ENCODE data around the gene BABAM2. TPM values are rescaled to one million over a fixed set of nuclear protein-coding genes. Genes with fewer than 3 reads are reported as not detected.

BABAM2 gene
- total RNA-seq, 1 experiment from 2014 or later = 16.3 TPM

GRCh38 chr2:27871802-27872201 lies 18.7 kb upstream of the BABAM2 start:
- TF ChIP-seq EZH2 (IDR thresholded peaks at IDR 0.05; ENCODE audit: low read length, unreplicated experiment) (no peak), EZH2phosphoT487 (IDR thresholded peaks at IDR 0.05; ENCODE audit: borderline replicate concordance, low read length) (no peak), CTCF (conservative IDR thresholded peaks at IDR 0.05; ENCODE audit: low read depth, low read length) (no peak)
- Histone ChIP-seq H3K27ac (ENCODE audit: low read length) (no peak overlapping the region), H4K20me1 (ENCODE audit: low read length) (no peaks in the 10 kb centered on the region), H3K9ac (ENCODE audit: low read length) (no peak overlapping the region), H3K9me2 (replicated peaks; ENCODE audit: low read length) (no peaks in the 10 kb centered on the region), H3K27me3 (ENCODE audit: low read length) (no peaks in the 10 kb centered on the region), H3K79me2 (ENCODE audit: low read length) (no peaks in the 10 kb centered on the region), H3F3A (ENCODE audit: low read length, unreplicated experiment) (no peaks in the 10 kb centered on the region), H3K4me1 (ENCODE audit: insufficient read depth, low read length) (peaks cover 11% of the 10 kb centered on the region), H3K4me3 (ENCODE audit: low read length) (no peak overlapping the region), H2AFZ (ENCODE audit: low read length) (no peak overlapping the region), H3K36me3 (ENCODE audit: low read depth, low read length) (no peaks in the 10 kb centered on the region), H3K9me3 (ENCODE audit: low read length) (no peaks in the 10 kb centered on the region), H3K4me2 (ENCODE audit: low read length) (no peak overlapping the region)
- intact Hi-C loops (cut with micrococcal nuclease) = no loop called here
- DNase-seq (no peak), ATAC-seq (no peak)
- ChIA-PET CTCF (no interaction called here), POLR2A (ENCODE audit: unreplicated experiment) (no interaction called here)
- BruUV-seq (replicated peaks) = no TSS peak

GRCh38 chr2:27873091-27873490 lies 17.4 kb upstream of the BABAM2 start:
- H3K9ac ChIP-seq (ENCODE audit: low read length) = no peak overlapping the region
- no peaks in the 10 kb centered on the region for H3F3A ChIP-seq (ENCODE audit: low read length, unreplicated experiment)
- DNase-seq (no peak), ATAC-seq (no peak)
- H3K79me2 ChIP-seq (ENCODE audit: low read length) = no peaks in the 10 kb centered on the region
- H3K27ac ChIP-seq (ENCODE audit: low read length) = no peak overlapping the region
- ChIA-PET CTCF (no interaction called here), POLR2A (ENCODE audit: unreplicated experiment) (no interaction called here)
- TF ChIP-seq CTCF (conservative IDR thresholded peaks at IDR 0.05; ENCODE audit: low read depth, low read length) = no peak
- TF ChIP-seq EZH2 (IDR thresholded peaks at IDR 0.05; ENCODE audit: low read length, unreplicated experiment) = no peak
- no peak for TF ChIP-seq EZH2phosphoT487 (IDR thresholded peaks at IDR 0.05; ENCODE audit: borderline replicate concordance, low read length)
- no peaks in the 10 kb centered on the region for H3K9me2 ChIP-seq (replicated peaks; ENCODE audit: low read length)
- no peaks in the 10 kb centered on the region for H4K20me1 ChIP-seq (ENCODE audit: low read length)
- H2AFZ ChIP-seq (ENCODE audit: low read length) = no peak overlapping the region
- H3K4me2 ChIP-seq (ENCODE audit: low read length) = no peak overlapping the region
- peaks cover 11% of the 10 kb centered on the region for H3K4me1 ChIP-seq (ENCODE audit: insufficient read depth, low read length)
- no peaks in the 10 kb centered on the region for H3K36me3 ChIP-seq (ENCODE audit: low read depth, low read length)
- H3K9me3 ChIP-seq (ENCODE audit: low read length) = no peaks in the 10 kb centered on the region
- H3K27me3 ChIP-seq (ENCODE audit: low read length) = no peaks in the 10 kb centered on the region
- H3K4me3 ChIP-seq (ENCODE audit: low read length) = no peak overlapping the region
- intact Hi-C loops (cut with micrococcal nuclease) = no loop called here
- BruUV-seq (replicated peaks) = no TSS peak

GRCh38 chr2:27875089-27875881 lies 15.2 kb upstream of the BABAM2 start:
- no peak for DNase-seq
- Histone ChIP-seq H3K4me3 (ENCODE audit: low read length) (no peak overlapping the region), H3K27me3 (ENCODE audit: low read length) (no peaks in the 10 kb centered on the region), H3F3A (ENCODE audit: low read length, unreplicated experiment) (no peaks in the 10 kb centered on the region), H3K9me3 (ENCODE audit: low read length) (no peaks in the 10 kb centered on the region), H3K9me2 (replicated peaks; ENCODE audit: low read length) (no peaks in the 10 kb centered on the region), H3K4me1 (ENCODE audit: insufficient read depth, low read length) (peaks cover 9% of the 10 kb centered on the region), H3K4me2 (ENCODE audit: low read length) (no peak overlapping the region), H3K79me2 (ENCODE audit: low read length) (no peaks in the 10 kb centered on the region), H2AFZ (ENCODE audit: low read length) (no peak overlapping the region), H3K27ac (ENCODE audit: low read length) (no peak overlapping the region), H3K9ac (ENCODE audit: low read length) (no peak overlapping the region), H3K36me3 (ENCODE audit: low read depth, low read length) (no peaks in the 10 kb centered on the region), H4K20me1 (ENCODE audit: low read length) (no peaks in the 10 kb centered on the region)
- CTCF ChIA-PET = no interaction called here
- no peak for TF ChIP-seq EZH2 (IDR thresholded peaks at IDR 0.05; ENCODE audit: low read length, unreplicated experiment)
- no peak for TF ChIP-seq CTCF (conservative IDR thresholded peaks at IDR 0.05; ENCODE audit: low read depth, low read length)
- TF ChIP-seq EZH2phosphoT487 (IDR thresholded peaks at IDR 0.05; ENCODE audit: borderline replicate concordance, low read length) = no peak
- BruUV-seq (replicated peaks) = no TSS peak
- POLR2A ChIA-PET (ENCODE audit: unreplicated experiment) = interaction anchor here (0.5 kb wide), 1 partner anchor 69 kb away, joined by 5 read pairs; no protein-coding TSS in a partner anchor
- intact Hi-C loops (cut with micrococcal nuclease) = no loop called here
- no peak for ATAC-seq

Data from PC-3 (cell line).